K562 (cell line): ENCODE measurements around the gene HSPB7. TPM values are rescaled to one million over a fixed set of nuclear protein-coding genes. Genes with fewer than 3 reads are reported as not detected.

Experiments used
- CTCF ChIP-seq, 3 experiments: IDR thresholded peaks in 2 of 3; conservative IDR thresholded peaks in 1 of 3; 2 replicates each; pipeline ENCODE4 v1.5.1; 2011 to 2012; ENCODE audit warnings: low read length in 3 of 3, mild to moderate bottlenecking in 3 of 3, control low read depth in 2 of 3, improper control_type of control experiment in 1 of 3, inconsistent platforms in 1 of 3, low read depth in 1 of 3, mixed read lengths in 1 of 3, moderate library complexity in 1 of 3; ENCODE audit not compliant: insufficient read depth in 2 of 3
- ELF2 ChIP-seq: fragments of 250-450 bp; sonication (Bioruptor Pico); IDR thresholded peaks from 2 replicates; pipeline ENCODE4 v1.5.0; 2021; ENCODE audit warnings: mild to moderate bottlenecking
- ERF ChIP-seq: fragments of 450-650 bp; formaldehyde crosslinking; IDR thresholded peaks from 2 replicates; pipeline ENCODE4 v1.4.0; 2020; ENCODE audit warnings: mild to moderate bottlenecking, mixed read lengths
- FOSL1 ChIP-seq: fragments of 200-800 bp; sonication (Bioruptor generic); conservative IDR thresholded peaks from 2 replicates; pipeline ENCODE4 v1.6.1; 2016; ENCODE audit warnings: missing genetic modification characterization, missing compliant biosample characterization
- FOXA3 ChIP-seq, 2 experiments: fragments of 450-650 bp in 1 of 2; sonication (generic) in 1 of 2; formaldehyde crosslinking; IDR thresholded peaks in 1 of 2; conservative IDR thresholded peaks in 1 of 2; 2 replicates each; pipeline versions ENCODE4 v1.4.0 to v1.8.0; 2020 to 2022; ENCODE audit warnings: mild to moderate bottlenecking in 2 of 2, missing genetic modification reagents in 1 of 2
- HDAC1 ChIP-seq, 2 experiments: fragments of 450-650 bp; IDR thresholded peaks; 2 replicates each; pipeline ENCODE4 v1.6.1; 2016 to 2017; ENCODE audit warnings: inconsistent platforms in 1 of 2, mild to moderate bottlenecking in 1 of 2, moderate library complexity in 1 of 2
- IFI16 ChIP-seq: fragments of 250-450 bp; sonication (Bioruptor Pico); IDR thresholded peaks from 2 replicates; pipeline ENCODE4 v2.1.2; 2022; ENCODE audit warnings: mild to moderate bottlenecking, inconsistent platforms
- KDM4B ChIP-seq, 2 experiments: fragments of 450-650 bp in 1 of 2; sonication (generic) in 1 of 2; IDR thresholded peaks; 2 replicates each; pipeline ENCODE4 v1.6.1; 2016 to 2017; ENCODE audit warnings: borderline replicate concordance in 2 of 2, antibody characterized with exemption in 1 of 2, low read depth in 1 of 2, mild to moderate bottlenecking in 1 of 2
- NBN ChIP-seq: fragments of 450-650 bp; IDR thresholded peaks from 2 replicates; pipeline ENCODE4 v1.6.1; 2016; ENCODE audit warnings: low read depth, mild to moderate bottlenecking
- PHF21A ChIP-seq: fragments of 450-650 bp; IDR thresholded peaks from 2 replicates; pipeline ENCODE4 v1.6.1; 2017; ENCODE audit warnings: low read depth, borderline replicate concordance
- POLR2G ChIP-seq: fragments of 200-400 bp; formaldehyde crosslinking; IDR thresholded peaks from 2 replicates; pipeline ENCODE4 v1.6.1; 2017; ENCODE audit warnings: low read depth, mild to moderate bottlenecking, antibody characterized with exemption, low read length, moderate library complexity
- RBM25 ChIP-seq: fragments of 200-400 bp; formaldehyde crosslinking; IDR thresholded peaks from 2 replicates; pipeline ENCODE4 v1.6.1; 2018; ENCODE audit warnings: low read length, low read depth, moderate library complexity; ENCODE audit not compliant: severe bottlenecking
- TEAD1 ChIP-seq, 2 experiments: fragments of 450-650 bp in 1 of 2; sonication (generic) in 1 of 2; formaldehyde crosslinking; IDR thresholded peaks; 2 replicates each; pipeline versions ENCODE4 v1.4.0 to v1.8.0; 2020 to 2022; ENCODE audit warnings: mild to moderate bottlenecking in 2 of 2, missing genetic modification reagents in 1 of 2
- THRB ChIP-seq: fragments of 450-650 bp; formaldehyde crosslinking; conservative IDR thresholded peaks from 2 replicates; pipeline ENCODE4 v1.4.0; 2022; ENCODE audit warnings: mild to moderate bottlenecking, missing genetic modification characterization
- USF2 ChIP-seq: sonication (generic); formaldehyde crosslinking; IDR thresholded peaks from 2 replicates; pipeline ENCODE4 v1.5.0; 2020; ENCODE audit warnings: missing genetic modification reagents
- YBX1 ChIP-seq: fragments of 450-650 bp; IDR thresholded peaks from 2 replicates; pipeline ENCODE4 v1.7.1; 2016; ENCODE audit warnings: mild to moderate bottlenecking
- ZBED1 ChIP-seq: IDR thresholded peaks from 2 replicates; pipeline ENCODE4 v1.6.1; 2014
- ZEB2 ChIP-seq: fragments of 450-650 bp; IDR thresholded peaks from 2 replicates; pipeline ENCODE4 v1.6.1; 2016
- polyA plus RNA-seq, 8 experiments: library from polyadenylated mRNA; depleted of rRNA in 4 of 8; stranded (reverse) in 5 of 8; unstranded in 3 of 8; fragments of >200 nt; fragmentation: Nextera tagmentation in 2 of 8; fragmentation: Illumina TruSeq in 1 of 8; extraction: Ambion mirVana in 2 of 8; extraction: Trizol in 1 of 8; gene quantifications; 2 replicates each; pipeline versions ENCODE4 v1.2.1 to v1.2.3, GENCODE V29; 2011 to 2014; ENCODE audit warnings: inconsistent platforms in 1 of 8, missing spikeins in 1 of 8
- total RNA-seq, 7 experiments: library from RNA; depleted of rRNA in 6 of 7; stranded (reverse); fragments of >200 nt in 6 of 7; fragmentation: Illumina TruSeq in 2 of 7; extraction: Trizol in 2 of 7; gene quantifications; 2 replicates each; pipeline versions ENCODE4 v1.2.1 to v1.2.3, GENCODE V29; 2011 to 2021; ENCODE audit warnings: low replicate concordance in 1 of 7
- TF ChIP-seq, protein P1 (sequence below): IDR thresholded peaks from 2 replicates; pipeline ENCODE4 v1.6.1; 2016; ENCODE audit warnings: missing genetic modification characterization, missing compliant biosample characterization

The HSPB7 gene
- total and polyA plus RNA-seq, 9 of the 15 experiments (the other 6 are each of a cell fraction or from before 2014, with no cell fraction given), result 0.05 to 0.19 (median 0.07) TPM; not detected in 6

DNA sequence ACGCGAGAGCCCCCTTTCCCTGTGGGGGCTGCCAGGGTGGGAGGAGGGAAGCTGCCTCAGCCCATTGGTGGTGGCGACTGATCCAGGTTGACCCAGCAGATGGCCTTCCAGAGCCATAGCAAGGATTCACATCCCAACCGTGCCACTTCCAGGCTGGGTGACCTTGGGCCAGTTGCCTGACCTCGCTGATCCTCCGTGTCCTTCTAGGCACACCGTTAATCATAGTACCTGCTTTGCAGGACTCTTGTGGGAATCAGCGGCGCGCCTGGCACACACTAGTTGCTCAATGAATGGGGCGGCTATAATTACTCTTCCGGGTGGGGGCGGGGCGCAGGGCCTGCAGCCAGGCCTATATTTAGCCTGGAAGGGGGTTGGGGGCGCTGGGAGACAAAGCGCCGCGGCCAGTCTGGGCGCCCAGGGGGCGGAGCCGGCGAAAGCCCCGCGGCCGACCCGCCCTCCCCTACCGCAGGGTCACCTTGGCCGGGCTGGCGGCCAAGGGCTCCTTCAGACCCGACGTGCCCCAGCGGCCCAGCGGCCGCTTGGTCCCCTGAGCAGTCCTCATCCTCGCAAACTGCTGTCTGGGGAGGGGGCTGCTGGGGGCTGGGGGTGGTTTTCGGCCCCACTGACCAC is 5.1 kb downstream of the HSPB7 start (continued):
- TF ChIP-seq CTCF (IDR thresholded peaks at IDR 0.05 in 2 of 3, conservative IDR thresholded peaks at IDR 0.05 in 1 of 3; ENCODE audit: insufficient read depth in 2 of 3, low read depth in 1 of 3, low read length in 3 of 3) (peak; percentile 39 to 52 (median 46); a peak in 5 of 6 replicates), ELF2 (peak; percentile 74), IFI16 (no peak), USF2 (CRISPR knock-in tag) (no peak), NBN (no peak; the same call in 1 of the 2 replicates), FOSL1 (tag) (no peak), POLR2G (peak; percentile 89), YBX1 (no peak), RBM25 (peak; percentile 70), THRB (no peak), KDM4B (IDR thresholded peaks at IDR 0.05; ENCODE audit: borderline replicate concordance in 2 of 2, low read depth in 1 of 2) (peak in 1 of 2 experiments; percentile 24; a peak in 1 of 4 replicates), TEAD1 (CRISPR knock-in tag; IDR thresholded peaks at IDR 0.05) (no peak), ZEB2 (no peak; the same call in 1 of the 2 replicates), FOXA3 (CRISPR knock-in tag; conservative IDR thresholded peaks at IDR 0.05 in 1 of 2, IDR thresholded peaks at IDR 0.05 in 1 of 2) (no peak), PHF21A (no peak), HDAC1 (IDR thresholded peaks at IDR 0.05) (peak in 1 of 2 experiments; percentile 52; a peak in 2 of 4 replicates), ZBED1 (0 out of 2 replicates have a peak, but pooled peaks have one; percentile 10), ERF (CRISPR knock-in tag) (no peak)
- TF ChIP-seq, protein P1, sequence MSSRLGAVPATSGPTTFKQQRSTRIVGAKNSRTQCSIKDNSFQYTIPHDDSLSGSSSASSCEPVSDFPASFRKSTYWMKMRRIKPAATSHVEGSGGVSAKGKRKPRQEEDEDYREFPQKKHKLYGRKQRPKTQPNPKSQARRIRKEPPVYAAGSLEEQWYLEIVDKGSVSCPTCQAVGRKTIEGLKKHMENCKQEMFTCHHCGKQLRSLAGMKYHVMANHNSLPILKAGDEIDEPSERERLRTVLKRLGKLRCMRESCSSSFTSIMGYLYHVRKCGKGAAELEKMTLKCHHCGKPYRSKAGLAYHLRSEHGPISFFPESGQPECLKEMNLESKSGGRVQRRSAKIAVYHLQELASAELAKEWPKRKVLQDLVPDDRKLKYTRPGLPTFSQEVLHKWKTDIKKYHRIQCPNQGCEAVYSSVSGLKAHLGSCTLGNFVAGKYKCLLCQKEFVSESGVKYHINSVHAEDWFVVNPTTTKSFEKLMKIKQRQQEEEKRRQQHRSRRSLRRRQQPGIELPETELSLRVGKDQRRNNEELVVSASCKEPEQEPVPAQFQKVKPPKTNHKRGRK (tag), result no peak
